ENCODE results near the gene ST3GAL5.

The ST3GAL5 gene

DNA sequence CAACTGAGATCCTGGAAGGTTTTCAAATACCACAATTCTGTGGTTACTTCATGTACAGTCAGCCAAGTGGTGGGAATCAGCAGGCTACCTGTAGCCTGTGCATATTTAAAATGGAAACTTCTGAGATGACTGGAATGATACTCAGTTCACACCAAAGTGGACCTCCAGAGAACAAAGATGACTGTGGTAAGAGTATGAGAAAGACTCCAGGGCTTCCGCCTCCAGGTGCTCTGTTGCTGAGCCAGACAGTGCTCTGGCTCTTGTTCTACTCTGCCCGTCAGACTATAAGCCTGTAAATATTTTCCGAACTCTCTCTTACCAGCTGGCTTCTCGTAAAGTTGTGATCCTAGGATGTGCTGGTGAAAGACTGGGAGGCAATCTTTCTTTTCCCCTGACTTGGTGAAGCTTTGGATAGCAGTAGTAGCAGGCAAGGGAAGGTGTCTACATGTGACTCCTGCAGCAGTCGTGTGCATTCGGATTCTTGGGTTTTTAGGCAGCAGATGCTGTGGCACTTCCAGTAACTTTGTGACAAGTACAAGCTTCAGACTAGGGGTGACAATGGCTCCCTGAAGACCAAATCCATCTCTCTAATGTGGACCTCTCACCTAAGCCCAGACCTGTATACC lies 23.1 kb downstream of the ST3GAL5 start:
- DNase-seq, result no peak

- no peak for DNase-seq
Observed at GRCh38 chr2:85864654-85865053, 24.1 kb downstream of the ST3GAL5 start.

GRCh38 chr2:85862426-85862825 lies 26.4 kb downstream of the ST3GAL5 start:
- no peak for DNase-seq

DNA sequence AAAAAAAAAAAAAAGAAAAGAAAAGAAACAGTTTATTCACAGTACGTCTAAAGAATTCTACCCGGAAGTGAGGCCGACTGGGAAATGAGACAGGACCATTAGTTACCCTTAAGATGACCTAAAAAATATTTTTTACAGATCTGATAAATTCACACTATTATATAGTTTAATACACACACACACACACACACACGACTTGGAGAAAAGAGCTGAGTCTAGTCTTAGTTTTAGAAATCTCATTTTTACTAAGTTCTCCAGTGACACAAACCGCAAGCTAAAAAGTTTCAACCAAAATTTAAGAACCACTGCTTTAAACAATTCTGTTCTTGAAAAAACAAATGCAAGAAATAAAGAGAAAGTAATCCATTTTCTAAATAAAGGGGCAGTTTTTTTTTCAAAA lies 27.1 kb downstream of the ST3GAL5 start:
- no peak for DNase-seq

DNA sequence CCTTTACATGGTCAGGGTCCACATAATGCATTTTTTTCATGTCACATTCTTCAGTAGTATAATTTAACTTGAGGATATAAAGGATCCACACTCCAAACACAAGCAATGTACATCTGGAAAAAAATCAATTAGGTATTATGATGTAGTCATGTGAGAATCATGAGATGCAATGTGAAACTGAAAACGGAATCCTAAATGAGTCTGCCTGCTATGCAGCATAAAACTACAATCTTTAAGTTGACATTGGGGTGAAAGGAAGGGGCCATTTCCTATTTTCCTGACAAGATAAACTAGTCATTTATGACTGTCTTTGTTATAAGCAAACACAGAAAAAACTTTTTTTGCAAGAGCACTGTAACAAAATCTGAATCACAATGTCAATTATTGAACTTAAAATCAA lies 27.6 kb downstream of the ST3GAL5 start:
- no peak for DNase-seq

GRCh38 chr2:85858841-85859240 lies 29.9 kb downstream of the ST3GAL5 start:
- DNase-seq, result no peak

DNA sequence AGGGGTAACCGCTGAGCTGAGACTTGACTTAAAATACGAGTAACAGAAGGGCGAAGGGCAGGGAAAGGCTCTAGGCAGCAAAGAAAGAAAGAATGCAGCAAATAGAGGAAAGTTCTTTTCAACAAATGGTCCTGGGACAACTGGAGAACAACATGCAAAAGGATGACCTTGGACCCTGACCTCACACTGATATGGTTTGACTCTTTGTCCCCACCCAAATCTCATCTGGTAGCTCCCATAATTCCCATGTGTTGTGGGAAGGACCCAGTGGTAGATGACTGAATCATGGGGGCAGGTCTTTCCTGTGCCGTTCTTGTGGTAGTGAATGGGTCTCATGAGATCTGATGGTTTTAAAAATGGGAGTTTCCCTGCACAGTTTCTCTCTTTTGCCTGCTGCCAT lies 33.9 kb downstream of the ST3GAL5 start:
- no peak for DNase-seq

- no peak for DNase-seq
Observed at GRCh38 chr2:85854166-85854509, 34.7 kb downstream of the ST3GAL5 start.

DNA sequence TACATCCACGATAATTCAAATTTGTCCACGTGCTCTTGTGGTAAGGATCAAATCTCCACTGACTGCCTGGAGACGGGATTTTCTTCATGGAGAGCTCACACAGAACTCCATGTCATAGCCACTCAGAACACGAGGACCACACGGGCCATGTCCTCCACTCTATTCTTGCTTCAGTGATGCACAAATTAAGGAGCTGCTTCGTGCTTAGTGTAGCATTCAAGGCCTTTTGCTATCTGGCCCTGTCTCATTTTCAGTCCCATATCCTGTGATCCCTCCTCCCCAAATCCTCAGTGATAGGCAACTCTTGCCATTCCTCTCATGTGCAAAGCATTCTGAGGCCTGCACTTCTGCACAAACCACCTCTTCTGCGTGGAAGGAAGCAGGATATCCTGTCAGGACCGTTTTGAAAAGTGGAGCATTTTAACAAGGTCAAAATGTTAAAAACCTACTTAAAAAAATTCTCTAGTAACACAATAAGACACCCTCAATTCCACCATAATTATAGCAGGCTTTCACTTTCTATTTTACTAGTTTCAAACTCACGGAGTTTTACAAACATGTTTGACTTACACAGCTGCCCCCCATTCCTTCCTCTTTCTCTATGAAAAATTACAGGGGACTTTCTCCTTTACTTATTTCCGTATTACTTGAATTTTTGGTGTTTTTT lies 35.2 kb downstream of the ST3GAL5 start:
- no peak for DNase-seq

- peak; percentile 63 for DNase-seq
Observed at GRCh38 chr2:85852937-85853498, 35.8 kb downstream of the ST3GAL5 start.

DNA sequence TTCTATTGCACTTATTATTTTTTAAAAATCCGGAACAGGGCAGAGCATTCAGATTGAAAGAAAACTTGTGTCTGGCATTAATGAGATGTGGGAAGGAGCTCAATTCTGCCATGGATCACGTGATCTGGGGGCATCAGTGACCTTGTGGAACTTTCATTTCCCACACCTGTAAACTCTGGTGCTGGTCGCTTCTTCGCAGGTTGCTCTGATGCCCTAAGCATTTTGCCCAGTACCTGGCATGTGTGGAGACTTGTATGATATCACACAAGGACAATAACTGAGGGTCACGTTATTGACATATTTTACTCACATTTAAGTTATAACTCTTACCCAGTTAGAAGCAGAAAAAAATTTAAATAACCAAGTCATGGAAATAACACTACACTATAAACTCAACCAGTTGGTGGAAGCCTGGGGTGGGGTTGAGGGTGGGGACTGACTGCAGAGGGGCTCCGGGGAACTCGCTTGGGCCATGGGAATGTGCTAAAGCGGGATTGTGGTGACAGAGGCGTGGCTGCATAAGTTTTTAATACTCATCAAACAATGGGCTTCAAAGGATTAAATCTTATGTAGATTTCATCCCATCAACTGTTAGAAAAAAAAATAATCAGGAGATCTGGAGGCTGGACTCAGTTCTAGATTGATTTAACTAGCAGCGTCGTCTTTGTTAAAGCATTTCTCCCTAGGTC lies 36.5 kb downstream of the ST3GAL5 start:
- no peak for DNase-seq

GRCh38 chr2:85851253-85852151 lies 37.3 kb downstream of the ST3GAL5 start:
- DNase-seq, result peak; percentile 25

DNA sequence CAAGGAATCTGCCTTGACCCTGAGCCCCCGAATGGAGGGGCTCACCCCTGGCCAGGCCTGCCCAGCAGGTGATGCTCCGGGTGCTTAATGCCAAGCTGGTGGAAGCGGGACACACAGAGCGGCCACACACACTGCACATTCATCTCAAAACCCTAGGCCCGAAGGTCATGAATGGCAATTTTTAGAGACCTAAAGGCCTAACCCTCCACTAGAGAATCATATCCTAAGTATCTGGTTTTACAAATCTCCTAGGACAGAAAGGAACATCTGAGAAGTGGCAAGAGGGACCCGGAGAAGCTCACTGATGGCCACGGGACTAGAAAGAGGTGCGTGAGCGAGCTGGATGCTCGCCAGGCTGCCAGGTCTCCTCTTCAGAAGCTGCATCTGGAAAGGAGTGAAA lies 38.3 kb downstream of the ST3GAL5 start:
- DNase-seq, result no peak

GRCh38 chr2:85847051-85847588 lies 41.7 kb downstream of the ST3GAL5 start:
- DNase-seq, result no peak

GRCh38 chr2:85846411-85846810 lies 42.4 kb downstream of the ST3GAL5 start:
- DNase-seq, result no peak

GRCh38 chr2:85844486-85844885 lies 44.3 kb downstream of the ST3GAL5 start:
- no peak for DNase-seq

DNA sequence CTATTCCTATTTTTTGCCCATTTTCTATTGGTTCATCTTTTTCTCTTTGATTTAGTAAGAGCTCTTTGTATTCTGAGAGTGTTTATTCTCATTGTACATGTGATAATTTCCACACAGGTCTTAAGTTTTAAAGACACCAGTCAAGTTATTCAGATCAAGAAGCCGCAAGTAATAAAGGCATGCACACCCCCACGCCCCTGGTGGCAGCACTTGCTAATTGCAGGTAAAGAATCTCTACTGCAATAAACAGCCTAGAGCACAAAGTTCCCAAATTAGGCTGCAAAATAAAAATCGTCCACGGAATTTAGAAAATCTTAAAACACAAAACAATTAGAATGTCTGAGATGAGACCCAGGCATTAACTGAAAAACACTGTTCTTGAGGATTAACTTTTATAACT lies 45.2 kb downstream of the ST3GAL5 start:
- DNase-seq, result no peak

DNA sequence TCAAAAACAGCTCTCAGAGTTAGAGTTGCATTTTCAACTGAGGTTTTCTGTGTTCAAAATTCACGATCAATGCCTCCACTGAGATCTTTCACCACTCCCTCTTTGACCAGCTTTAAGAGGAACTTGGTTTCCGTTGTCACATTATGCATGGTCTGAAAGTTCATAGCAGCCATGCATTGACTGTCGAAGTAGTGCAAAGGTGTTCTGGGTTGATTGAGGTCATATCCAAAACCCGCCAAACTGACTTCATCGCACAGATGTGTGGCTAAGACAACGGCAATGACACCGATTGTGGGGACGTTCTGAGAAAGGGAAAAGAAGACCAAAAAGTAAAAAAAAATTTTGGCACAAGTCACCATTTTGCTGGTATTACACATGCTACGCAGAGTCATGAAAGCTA lies 48.7 kb downstream of the ST3GAL5 start:
- DNase-seq, result no peak

- DNase-seq, result no peak
Observed at GRCh38 chr2:85839461-85839860, 49.3 kb downstream of the ST3GAL5 start.

DNA sequence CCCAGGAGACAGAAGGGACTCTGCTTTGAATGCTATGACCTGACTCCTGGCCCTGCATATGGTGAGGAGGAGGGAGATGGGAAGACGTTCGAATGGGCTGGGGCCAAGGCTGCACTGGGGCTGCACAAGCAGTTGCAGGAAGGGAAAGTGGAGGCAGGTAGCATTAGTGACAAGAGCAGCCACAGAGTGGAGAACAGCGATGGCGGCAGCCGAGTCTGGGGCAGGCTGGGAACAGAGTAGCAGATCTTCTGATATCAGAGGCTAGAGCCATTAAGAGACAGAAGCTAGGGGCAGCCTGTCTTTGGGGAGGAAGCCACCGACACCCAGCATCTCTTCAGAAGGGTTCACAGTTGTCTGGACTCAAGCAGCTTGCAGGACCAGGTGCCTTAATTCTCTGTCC lies 50.1 kb downstream of the ST3GAL5 start:
- DNase-seq, result no peak

GRCh38 chr2:85838181-85838580 lies 50.6 kb downstream of the ST3GAL5 start:
- DNase-seq, result no peak

DNA sequence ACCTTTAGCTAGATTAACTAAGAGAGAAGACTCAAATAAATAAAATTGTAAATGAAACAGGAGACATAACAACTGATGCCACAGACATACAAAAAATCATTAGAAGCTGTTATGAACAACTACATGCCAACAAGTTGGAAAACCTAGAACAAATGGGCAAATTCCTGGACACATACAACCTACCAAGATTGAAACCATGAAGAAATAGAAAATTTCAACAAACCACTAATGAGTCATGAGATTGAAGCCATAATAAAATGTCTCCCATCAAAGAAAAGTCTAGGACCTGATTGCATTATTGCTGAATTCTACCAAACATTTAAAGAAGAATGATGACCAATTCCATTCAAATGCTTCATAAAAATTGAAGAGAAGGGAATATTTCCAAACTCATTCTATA lies 54.3 kb downstream of the ST3GAL5 start:
- no peak for DNase-seq

DNA sequence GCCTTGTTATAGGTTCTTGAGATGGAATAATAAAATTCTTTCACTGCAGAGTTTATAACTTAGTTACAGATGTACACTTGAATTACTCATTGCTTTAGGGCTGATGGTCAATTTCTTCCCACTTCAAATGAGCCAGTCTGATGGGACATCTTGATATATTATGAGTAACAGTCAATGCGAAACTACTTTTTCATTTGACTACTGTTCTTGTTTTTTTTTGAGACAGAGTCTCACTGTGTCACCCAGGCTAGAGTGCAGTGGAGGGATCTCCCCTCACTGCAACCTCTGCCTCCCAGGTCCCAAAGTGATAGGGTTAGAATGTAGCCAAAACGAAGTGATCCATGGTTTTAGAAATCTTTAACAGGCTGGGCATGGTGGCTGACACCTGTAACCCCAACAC lies 57.1 kb downstream of the ST3GAL5 start:
- DNase-seq, result no peak
